ENCODE measurements around the gene GLI3.

Gene GLI3

DNA sequence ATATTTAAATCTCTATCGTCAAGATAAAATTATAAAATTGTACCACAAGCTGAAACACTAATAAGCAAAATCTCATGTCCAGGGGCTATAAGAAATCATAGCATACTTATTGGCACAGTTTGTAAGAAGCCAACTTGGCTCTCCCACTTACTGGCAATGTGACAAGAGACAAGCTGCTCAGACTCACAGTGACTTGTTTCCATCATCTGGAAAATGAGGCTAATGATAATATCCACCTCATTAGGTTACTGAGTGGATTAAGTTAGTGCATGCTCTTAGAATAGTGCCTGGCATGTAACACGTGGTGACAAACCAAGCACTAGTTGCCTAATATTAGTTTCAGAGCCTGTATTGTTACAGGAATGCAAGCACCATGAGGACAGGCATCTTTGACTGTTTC, 234.4 kb downstream of the GLI3 start:
- no peak for DNase-seq (ENCODE audit: low read depth, low spot score)

DNA sequence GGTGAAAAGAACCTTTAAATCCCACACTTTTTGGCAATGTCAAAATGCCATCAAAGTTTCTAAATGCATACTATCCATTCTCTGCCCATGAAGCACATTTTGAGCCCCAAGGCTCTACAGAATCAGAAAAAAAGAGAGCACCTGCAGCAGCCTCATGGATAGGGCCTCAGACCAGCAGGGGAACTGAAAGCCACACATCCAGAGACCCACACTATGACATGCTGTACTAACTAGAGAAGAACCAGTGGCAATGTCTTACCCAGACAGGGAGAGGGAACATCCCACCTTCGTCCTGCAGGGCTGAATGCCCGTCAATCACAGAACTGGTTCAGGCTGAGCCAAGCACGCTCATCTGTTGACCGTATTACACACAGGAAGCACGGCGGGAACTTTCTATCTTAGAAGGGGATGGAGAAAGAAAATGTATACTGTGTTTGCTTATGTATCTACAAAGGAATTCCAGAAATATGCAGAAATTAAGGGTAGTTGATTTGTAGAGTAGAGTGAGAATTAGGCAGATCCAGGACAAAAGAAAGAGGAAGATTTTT, 237.2 kb downstream of the GLI3 start:
- DNase-seq (ENCODE audit: low read depth, low spot score), result no peak

GRCh38 chr7:41998041-41998440, 239.0 kb downstream of the GLI3 start:
- no peak for DNase-seq (ENCODE audit: low read depth, low spot score)

GRCh38 chr7:41997151-41997550, 239.9 kb downstream of the GLI3 start:
- DNase-seq (ENCODE audit: low read depth, low spot score), result no peak

- DNase-seq (ENCODE audit: low read depth, low spot score), result peak; percentile 32
These were observed 240.5 kb downstream of the GLI3 start for GRCh38 chr7:41996381-41997035.

- DNase-seq (ENCODE audit: low read depth, low spot score), result no peak
These were observed 241.3 kb downstream of the GLI3 start for GRCh38 chr7:41995632-41996271.

DNA sequence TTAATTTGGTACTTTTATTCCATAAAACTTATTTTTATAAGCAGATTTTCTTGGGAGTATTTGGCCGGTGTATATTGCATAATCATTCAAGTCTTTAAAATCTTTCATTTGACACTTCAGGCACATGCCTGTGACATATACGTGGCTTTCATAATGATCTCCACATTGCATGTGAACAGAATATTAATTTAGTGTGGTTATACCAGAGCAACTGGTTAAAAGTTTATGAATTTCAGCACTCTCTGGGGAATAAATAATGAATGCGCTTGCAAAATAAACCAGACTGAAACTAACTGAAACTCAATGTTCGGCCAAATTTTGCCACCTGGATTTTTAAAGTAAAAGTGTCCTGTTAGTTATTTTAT, 242.3 kb downstream of the GLI3 start:
- DNase-seq (ENCODE audit: low read depth, low spot score), result no peak

DNA sequence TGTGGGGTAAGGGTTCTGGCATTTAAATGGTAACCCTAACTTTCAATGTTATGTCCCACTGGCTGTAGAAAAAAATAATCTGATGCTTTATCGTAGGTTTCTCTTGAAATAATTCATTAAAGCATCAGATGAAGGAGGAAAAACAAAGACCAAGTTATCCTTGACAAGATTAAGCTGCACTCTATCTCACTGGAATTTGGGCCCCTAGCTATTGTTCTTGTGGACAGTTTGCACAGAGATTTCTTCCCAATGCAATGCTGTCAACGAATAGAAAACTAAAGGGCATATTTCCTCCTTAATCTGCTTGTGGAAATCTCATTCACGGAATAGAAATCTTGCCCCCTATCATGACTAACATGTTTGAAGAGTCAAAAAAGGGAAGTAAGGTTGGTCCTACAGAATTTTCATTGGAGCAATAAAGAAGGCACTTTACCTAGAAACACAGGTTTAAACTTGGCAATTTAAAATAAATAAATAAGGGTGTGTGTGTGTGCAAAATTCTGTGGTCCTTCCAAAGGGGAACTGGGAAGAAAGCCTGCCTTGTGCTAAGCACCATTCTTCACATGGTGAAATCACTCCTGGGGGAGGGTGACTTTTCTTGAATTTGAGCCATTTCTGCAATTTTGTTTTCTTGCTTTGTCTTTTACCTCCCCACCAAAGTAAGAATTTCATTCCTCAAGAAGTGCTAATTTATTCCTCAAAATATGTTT, 242.8 kb downstream of the GLI3 start:
- DNase-seq (ENCODE audit: low read depth, low spot score), result no peak

DNA sequence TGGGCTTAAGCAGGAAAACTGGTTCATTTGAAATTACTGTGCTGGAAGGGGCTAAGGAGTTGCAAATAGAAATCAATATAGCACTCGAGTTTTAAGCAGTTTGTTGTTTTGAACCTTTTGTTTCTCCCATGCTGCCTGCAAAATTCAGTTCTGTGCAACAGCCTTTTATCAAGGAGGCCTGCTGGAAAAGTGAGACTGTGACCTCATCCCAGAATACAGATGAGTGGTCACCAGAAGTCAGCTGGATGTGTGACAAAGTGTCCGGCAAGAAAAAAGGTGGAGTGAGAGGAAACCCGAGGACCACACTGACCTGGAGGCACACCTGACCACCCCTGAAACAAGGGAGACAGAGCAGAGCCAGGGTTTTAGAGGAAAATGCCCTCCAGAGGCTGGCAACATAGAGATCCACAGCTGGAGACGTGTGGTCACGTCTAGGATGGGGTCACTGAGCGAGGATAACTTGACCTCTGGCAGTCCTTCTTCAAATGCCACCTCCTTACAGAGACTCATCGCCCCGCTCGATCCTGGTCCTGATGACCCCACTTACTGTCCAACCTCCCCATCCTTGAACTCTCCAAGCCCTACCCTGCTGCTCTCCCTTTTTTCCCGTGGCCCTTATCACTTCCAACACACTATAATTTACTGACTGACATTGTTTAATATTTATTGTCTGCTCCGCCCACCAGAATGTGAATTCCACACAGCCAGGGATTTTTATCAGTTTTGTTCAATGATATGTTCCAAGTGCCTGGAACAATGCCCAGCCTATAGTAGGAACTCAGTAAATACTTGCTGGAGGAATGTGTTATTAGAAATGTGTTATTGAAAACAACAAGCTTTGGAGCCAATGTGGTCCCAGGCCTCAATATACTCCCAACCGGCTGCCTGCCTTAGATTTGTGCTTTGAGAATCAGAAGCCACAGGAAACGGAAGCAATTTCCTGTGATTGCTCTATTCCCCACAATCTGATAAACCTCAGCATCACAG, 243.8 kb downstream of the GLI3 start:
- no peak for DNase-seq (ENCODE audit: low read depth, low spot score)

DNA sequence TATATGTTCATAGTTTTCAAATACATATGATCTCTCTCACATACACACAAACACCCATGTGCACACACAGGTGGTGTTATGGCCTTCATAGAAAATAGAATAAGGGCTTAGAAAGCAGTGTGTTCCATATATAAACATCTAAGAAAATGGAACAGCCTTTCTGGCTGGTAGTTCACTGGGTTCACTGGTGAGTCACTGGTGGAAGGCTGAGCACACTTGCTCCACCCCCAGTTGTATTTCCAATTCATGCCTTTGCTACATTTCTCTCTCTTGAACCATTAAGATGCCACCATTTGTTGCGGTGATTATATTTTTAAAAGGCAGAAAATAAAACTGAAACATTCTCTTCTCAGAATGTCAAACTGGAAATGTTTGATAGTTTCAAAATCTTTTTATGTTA, 252.1 kb downstream of the GLI3 start:
- no peak for DNase-seq (ENCODE audit: low read depth, low spot score)

- DNase-seq (ENCODE audit: low read depth, low spot score), result no peak
These were observed 255.7 kb downstream of the GLI3 start for GRCh38 chr7:41981046-41982040.

GRCh38 chr7:41979834-41980307, 257.1 kb downstream of the GLI3 start:
- DNase-seq (ENCODE audit: low read depth, low spot score), result no peak

DNA sequence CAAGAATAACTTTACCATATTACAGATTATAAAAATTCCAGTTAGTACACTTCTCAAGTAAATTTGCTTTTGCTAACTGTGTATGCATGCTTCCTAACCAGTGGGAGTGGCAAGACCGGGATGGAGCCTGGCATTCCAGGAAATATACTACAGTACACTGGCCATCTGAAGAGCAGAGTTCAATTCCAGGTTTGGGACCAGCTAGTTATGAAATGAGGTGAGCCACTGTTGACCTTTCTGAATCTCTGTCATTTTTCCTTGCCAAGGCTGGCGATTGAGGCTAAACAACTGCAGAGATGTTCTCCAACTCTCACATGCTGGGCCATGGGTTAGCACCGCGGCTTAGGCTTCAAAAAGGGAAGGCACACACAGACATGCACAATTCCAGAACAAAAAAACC, 258.2 kb downstream of the GLI3 start:
- no peak for DNase-seq (ENCODE audit: low read depth, low spot score)

GRCh38 chr7:41977661-41978060, 259.3 kb downstream of the GLI3 start:
- DNase-seq (ENCODE audit: low read depth, low spot score), result no peak

- DNase-seq (ENCODE audit: low read depth, low spot score), result no peak
These were observed 259.8 kb downstream of the GLI3 start for GRCh38 chr7:41977151-41977651.

GRCh38 chr7:41976411-41976810, 260.6 kb downstream of the GLI3 start:
- no peak for DNase-seq (ENCODE audit: low read depth, low spot score)

GRCh38 chr7:41975849-41976248, 261.2 kb downstream of the GLI3 start:
- DNase-seq (ENCODE audit: low read depth, low spot score), result no peak

DNA sequence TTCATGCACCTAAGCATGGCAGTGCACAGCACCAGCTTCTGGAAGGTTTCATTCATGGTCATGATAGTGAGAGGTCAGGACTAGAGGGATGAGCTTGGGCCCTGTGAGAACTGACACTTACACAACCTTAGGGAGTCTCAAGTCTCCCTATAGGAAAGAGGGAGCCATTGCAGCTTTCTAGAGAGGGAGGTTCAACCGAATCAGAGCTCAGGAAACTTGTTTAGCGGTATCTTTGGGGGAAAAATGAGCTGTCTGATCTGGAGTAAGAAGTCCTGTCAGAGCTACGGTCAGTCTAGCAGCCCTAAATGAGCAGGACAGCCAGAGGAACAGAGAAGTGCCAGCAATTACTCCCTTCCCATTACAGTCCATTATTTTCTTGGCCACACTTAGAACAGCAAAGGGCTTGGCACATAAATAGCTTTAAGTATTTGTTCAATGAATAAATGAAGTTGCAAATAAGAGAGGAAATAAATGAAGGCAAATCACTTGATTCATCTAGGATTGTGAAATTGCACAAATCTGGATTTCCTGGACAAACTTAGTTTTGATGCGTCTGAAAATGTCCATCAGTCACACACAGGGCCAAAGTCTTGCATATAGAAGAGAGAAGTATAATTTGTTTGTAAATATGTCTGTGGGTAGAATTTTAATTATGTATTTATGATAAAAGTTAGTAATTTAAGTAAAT, 262.0 kb downstream of the GLI3 start:
- DNase-seq (ENCODE audit: low read depth, low spot score), result no peak

DNA sequence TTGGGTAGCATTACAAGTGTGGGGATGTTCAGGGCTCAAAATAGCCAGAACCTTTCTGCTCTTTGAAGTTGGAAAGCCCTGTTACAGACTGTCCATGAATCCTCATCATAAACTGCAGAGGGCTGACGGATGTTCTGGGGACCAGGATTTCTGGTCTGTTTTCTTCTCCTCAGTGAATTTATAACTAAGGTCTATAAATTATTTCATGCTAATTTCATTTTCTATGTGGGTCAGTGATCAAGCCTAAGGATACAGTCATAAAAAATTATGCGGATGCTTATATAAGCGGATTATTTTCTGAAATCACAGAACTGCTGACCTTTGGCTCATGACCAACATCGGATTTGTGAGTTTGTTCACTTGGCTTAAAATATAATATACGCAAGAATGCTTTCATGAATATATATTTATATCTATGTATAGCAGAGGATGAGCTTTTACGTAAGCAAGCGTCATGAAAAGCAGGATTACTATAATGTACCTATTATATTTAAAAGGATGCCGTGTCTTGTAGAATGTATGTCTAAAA, 263.7 kb downstream of the GLI3 start:
- DNase-seq (ENCODE audit: low read depth, low spot score), result no peak
